Breast epithelium (tissue), 3 donors: ENCODE measurements around the gene WNT8B.

Experiments
- CTCF ChIP-seq, 3 donors: fragments of 450-650 bp; IDR thresholded peaks; one replicate each; pipeline ENCODE4 v1.5.1; 2016 to 2017; ENCODE audit warnings: antibody characterized with exemption in 3 of 3, mild to moderate bottlenecking in 3 of 3, moderate library complexity in 3 of 3
- POLR2A ChIP-seq: fragments of 450-650 bp; IDR thresholded peaks from one replicate; pipeline ENCODE4 v1.6.1; 2016; ENCODE audit warnings: antibody characterized with exemption, mild to moderate bottlenecking, moderate library complexity
- POLR2AphosphoS5 ChIP-seq, 3 donors: sonication (generic); formaldehyde crosslinking; IDR thresholded peaks; one replicate each; pipeline ENCODE4 v1.6.1; 2017; ENCODE audit warnings: antibody characterized with exemption in 3 of 3

GRCh38 chr10:100490531-100490930 is 27.7 kb downstream of the WNT8B start:
- TF ChIP-seq CTCF (IDR thresholded peaks at IDR 0.05): no peak
- TF ChIP-seq POLR2A: no peak
- no peak for TF ChIP-seq POLR2AphosphoS5 (IDR thresholded peaks at IDR 0.05)
